SU-DHL-6 (cell line): ENCODE results near the gene KATNBL1.

Experiments
- H2AFZ ChIP-seq: fragments of 200-600 bp; sonication (generic); 2 replicates; pipeline ENCODE4 v1.6.1; 2014; ENCODE audit warnings: low read depth, mild to moderate bottlenecking, moderate library complexity, mixed read lengths, antibody characterized with exemption, low read length; ENCODE audit not compliant: severe bottlenecking
- H3F3A ChIP-seq: fragments of 200-600 bp; shearing (Covaris generic); 2 replicates; pipeline ENCODE4 v1.6.0; 2016; ENCODE audit warnings: antibody characterized with exemption, mild to moderate bottlenecking; ENCODE audit not compliant: insufficient read depth
- H3K27ac ChIP-seq: fragments of 200-600 bp; sonication (generic); 2 replicates; pipeline ENCODE4 v1.5.1; 2016; ENCODE audit warnings: low read depth, mild to moderate bottlenecking, low read length, moderate library complexity, mixed read lengths
- H3K27me3 ChIP-seq: fragments of 200-600 bp; sonication (generic), shearing (Covaris generic); 2 replicates; pipeline ENCODE4 v1.6.0; 2014; ENCODE audit warnings: mild to moderate bottlenecking, low read length
- H3K36me3 ChIP-seq: fragments of 200-600 bp; sonication (generic); 2 replicates; pipeline ENCODE4 v1.6.1; 2014; ENCODE audit warnings: mild to moderate bottlenecking, low read length, mixed read lengths
- H3K4me2 ChIP-seq: fragments of 300-600, 200-600 bp; shearing (Covaris generic), sonication (generic); 2 replicates; pipeline ENCODE4 v1.6.0; 2014; ENCODE audit warnings: low read length, low read depth, mild to moderate bottlenecking; ENCODE audit not compliant: poor library complexity, severe bottlenecking
- H3K4me3 ChIP-seq: fragments of 200-600 bp; sonication (generic); 2 replicates; pipeline ENCODE4 v1.5.1; 2014; ENCODE audit warnings: antibody characterized with exemption, low read length, mild to moderate bottlenecking, mixed read lengths; ENCODE audit not compliant: insufficient read depth, poor library complexity, severe bottlenecking
- H3K79me2 ChIP-seq: fragments of 200-600 bp; sonication (generic); 2 replicates; pipeline ENCODE4 v1.6.1; 2014; ENCODE audit warnings: mild to moderate bottlenecking, low read length, moderate library complexity; ENCODE audit not compliant: insufficient read depth
- H3K9ac ChIP-seq: fragments of 200-600 bp; sonication (generic); 2 replicates; pipeline ENCODE4 v1.7.0; 2014; ENCODE audit warnings: mild to moderate bottlenecking, low read length
- H3K9me2 ChIP-seq: fragments of 200-600 bp; sonication (generic); replicated peaks from 2 replicates; pipeline ENCODE4 v1.6.1; 2014; ENCODE audit warnings: low read length; ENCODE audit not compliant: insufficient read depth
- H3K9me3 ChIP-seq: fragments of 200-600 bp; sonication (generic); 2 replicates; pipeline ENCODE4 v1.6.1; 2014; ENCODE audit warnings: low read length, mixed read lengths; ENCODE audit not compliant: insufficient read depth
- H4K20me1 ChIP-seq: fragments of 200-600 bp; sonication (generic); 2 replicates; pipeline ENCODE4 v1.6.1; 2014; ENCODE audit warnings: low read depth, mild to moderate bottlenecking, antibody characterized with exemption, low read length, moderate library complexity, mixed read lengths
- EZH2phosphoT487 ChIP-seq: fragments of 200-600 bp; sonication (generic), shearing (Covaris generic); conservative IDR thresholded peaks from 2 replicates; pipeline ENCODE4 v1.6.1; 2018; ENCODE audit warnings: mild to moderate bottlenecking, antibody characterized with exemption, low read length, moderate library complexity, mixed read lengths
- TF ChIP-seq, protein P1 (sequence below): fragments of 200-600 bp; sonication (generic); IDR thresholded peaks from one replicate; pipeline ENCODE4 v1.5.1; 2017; ENCODE audit warnings: antibody characterized with exemption, mild to moderate bottlenecking, low read length, moderate library complexity; ENCODE audit not compliant: insufficient read depth, poor library complexity, severe bottlenecking

Gene KATNBL1

GRCh38 chr15:34160735-34161134, 49.2 kb downstream of the KATNBL1 start:
- Histone ChIP-seq H3K9ac (no peak overlapping the region), H3K4me2 (no peak overlapping the region), H4K20me1 (no peaks in the 10 kb centered on the region), H3K79me2 (peaks cover 15% of the 10 kb centered on the region), H3K36me3 (peaks cover 30% of the 10 kb centered on the region), H3K27ac (no peak overlapping the region), H3F3A (no peaks in the 10 kb centered on the region), H2AFZ (no peak overlapping the region), H3K9me2 (no peaks in the 10 kb centered on the region), H3K27me3 (no peaks in the 10 kb centered on the region), H3K4me3 (no peak overlapping the region), H3K9me3 (peaks cover 25% of the 10 kb centered on the region; the same call in 1 of the 2 replicates)
- TF ChIP-seq, protein P1, sequence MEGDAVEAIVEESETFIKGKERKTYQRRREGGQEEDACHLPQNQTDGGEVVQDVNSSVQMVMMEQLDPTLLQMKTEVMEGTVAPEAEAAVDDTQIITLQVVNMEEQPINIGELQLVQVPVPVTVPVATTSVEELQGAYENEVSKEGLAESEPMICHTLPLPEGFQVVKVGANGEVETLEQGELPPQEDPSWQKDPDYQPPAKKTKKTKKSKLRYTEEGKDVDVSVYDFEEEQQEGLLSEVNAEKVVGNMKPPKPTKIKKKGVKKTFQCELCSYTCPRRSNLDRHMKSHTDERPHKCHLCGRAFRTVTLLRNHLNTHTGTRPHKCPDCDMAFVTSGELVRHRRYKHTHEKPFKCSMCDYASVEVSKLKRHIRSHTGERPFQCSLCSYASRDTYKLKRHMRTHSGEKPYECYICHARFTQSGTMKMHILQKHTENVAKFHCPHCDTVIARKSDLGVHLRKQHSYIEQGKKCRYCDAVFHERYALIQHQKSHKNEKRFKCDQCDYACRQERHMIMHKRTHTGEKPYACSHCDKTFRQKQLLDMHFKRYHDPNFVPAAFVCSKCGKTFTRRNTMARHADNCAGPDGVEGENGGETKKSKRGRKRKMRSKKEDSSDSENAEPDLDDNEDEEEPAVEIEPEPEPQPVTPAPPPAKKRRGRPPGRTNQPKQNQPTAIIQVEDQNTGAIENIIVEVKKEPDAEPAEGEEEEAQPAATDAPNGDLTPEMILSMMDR: no peak
- no peak for TF ChIP-seq EZH2phosphoT487

- no peaks in the 10 kb centered on the region; the same call in 1 of the 2 replicates for H3K79me2 ChIP-seq
- no peak overlapping the region for H3K9ac ChIP-seq
- H3K9me2 ChIP-seq: no peaks in the 10 kb centered on the region
- no peak for TF ChIP-seq EZH2phosphoT487
- TF ChIP-seq, protein P1: no peak
- H2AFZ ChIP-seq: no peak overlapping the region
- no peak overlapping the region for H3K27ac ChIP-seq
- no peaks in the 10 kb centered on the region for H3F3A ChIP-seq
- no peaks in the 10 kb centered on the region for H3K27me3 ChIP-seq
- no peak overlapping the region for H3K4me2 ChIP-seq
- H4K20me1 ChIP-seq: no peaks in the 10 kb centered on the region
- peaks cover 45% of the 10 kb centered on the region for H3K36me3 ChIP-seq
- peaks cover 38% of the 10 kb centered on the region; the same call in 1 of the 2 replicates for H3K9me3 ChIP-seq
- no peak overlapping the region for H3K4me3 ChIP-seq
Observed at GRCh38 chr15:34158355-34158754, 51.5 kb downstream of the KATNBL1 start.

GRCh38 chr15:34155859-34156258, 54.0 kb downstream of the KATNBL1 start:
- no peak overlapping the region for H3K4me3 ChIP-seq
- H3K4me2 ChIP-seq: no peak overlapping the region
- no peak overlapping the region for H3K9ac ChIP-seq
- no peaks in the 10 kb centered on the region for H3K79me2 ChIP-seq
- peaks cover 34% of the 10 kb centered on the region for H3K36me3 ChIP-seq
- H3K9me3 ChIP-seq: peaks cover 20% of the 10 kb centered on the region; the same call in 1 of the 2 replicates
- TF ChIP-seq EZH2phosphoT487: no peak
- no peak overlapping the region for H3K27ac ChIP-seq
- no peaks in the 10 kb centered on the region for H3K9me2 ChIP-seq
- H3K27me3 ChIP-seq: no peaks in the 10 kb centered on the region
- no peak overlapping the region for H2AFZ ChIP-seq
- no peaks in the 10 kb centered on the region for H3F3A ChIP-seq
- H4K20me1 ChIP-seq: no peaks in the 10 kb centered on the region

DNA sequence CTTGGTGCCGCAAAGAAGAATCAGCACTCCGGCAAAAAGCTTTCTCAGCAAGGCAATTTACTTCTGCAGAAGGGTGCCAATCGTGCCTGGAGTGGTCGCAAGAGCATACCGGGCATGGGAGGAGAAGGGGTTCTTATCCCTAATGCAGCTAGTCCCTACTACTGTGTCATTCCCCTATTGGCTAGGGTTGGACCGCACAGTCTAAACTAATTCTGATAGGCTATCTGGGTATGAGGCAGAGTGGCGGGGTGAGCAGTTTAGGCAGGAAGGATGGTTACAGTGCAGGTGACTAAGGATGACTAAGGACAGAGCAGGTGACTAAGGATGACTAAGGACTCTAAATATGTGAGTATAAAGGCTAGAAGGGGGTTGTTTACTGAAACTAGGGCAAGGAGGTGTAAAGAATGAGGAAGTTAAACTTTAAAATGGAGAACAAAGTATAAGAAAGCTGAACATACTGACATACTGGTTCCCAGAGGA, 55.1 kb downstream of the KATNBL1 start:
- no peak overlapping the region for H3K27ac ChIP-seq
- no peak overlapping the region for H3K4me3 ChIP-seq

More for the DNA sequence above, 55.1 kb downstream of the KATNBL1 start:
- Histone ChIP-seq H3K9me3 (peaks cover 16% of the 10 kb centered on the region; the same call in 1 of the 2 replicates), H3F3A (no peaks in the 10 kb centered on the region), H3K79me2 (no peaks in the 10 kb centered on the region), H3K4me2 (no peak overlapping the region), H3K36me3 (peaks cover 26% of the 10 kb centered on the region), H2AFZ (no peak overlapping the region), H3K9ac (no peak overlapping the region), H3K27me3 (no peaks in the 10 kb centered on the region), H4K20me1 (no peaks in the 10 kb centered on the region), H3K9me2 (no peaks in the 10 kb centered on the region)
- no peak for TF ChIP-seq EZH2phosphoT487
- TF ChIP-seq, protein P1: no peak
